WTC11 (cell line): ENCODE results near the gene PLSCR5. TPM values are rescaled to one million over a fixed set of nuclear protein-coding genes. Genes with fewer than 3 reads are reported as not detected.

Source experiments
- ATAC-seq: fragments of 200-7000 bp; cut with Tn5 transposase; 2 replicates; pipeline ENCODE4 v1.10.0; 2021; ENCODE audit warnings: mild to moderate bottlenecking, moderate library complexity
- CTCF ChIA-PET: fragments of 300-600 bp; sonication (Branson Sonifier 250); formaldehyde crosslinking; loops from one replicate; lab custom pipeline; 2021; ENCODE audit warnings: antibody characterized with exemption; lab: Charles Lee
- POLR2A ChIA-PET: fragments of 350-600 bp; sonication (Branson Sonifier 250); formaldehyde crosslinking; loops from one replicate; lab custom pipeline; 2021; ENCODE audit warnings: antibody characterized with exemption; lab: Charles Lee
- DNase-seq: peaks from one replicate; pipeline ENCODE4 v3.0.0; 2021; ENCODE audit warnings: low spot score
- H3K27ac Mint-ChIP-seq: 2 replicates; pipeline ENCODE4 v1.8.0; 2021; ENCODE audit warnings: mixed read lengths
- H3K27me3 Mint-ChIP-seq: 2 replicates; pipeline ENCODE4 v1.8.0; 2021; ENCODE audit warnings: low read depth, mild to moderate bottlenecking, moderate library complexity, mixed read lengths
- H3K36me3 Mint-ChIP-seq: 2 replicates; pipeline ENCODE4 v1.8.0; 2021; ENCODE audit warnings: mixed read lengths
- H3K4me1 Mint-ChIP-seq: 2 replicates; pipeline ENCODE4 v1.8.0; 2022; ENCODE audit warnings: mixed read lengths
- H3K4me3 Mint-ChIP-seq: 2 replicates; pipeline ENCODE4 v1.8.0; 2021; ENCODE audit warnings: mild to moderate bottlenecking, moderate library complexity, mixed read lengths
- H3K9me3 Mint-ChIP-seq: 2 replicates; pipeline ENCODE4 v1.8.0; 2021; ENCODE audit warnings: mixed read lengths
- AFF4 ChIP-seq: sonication (generic); formaldehyde crosslinking; IDR thresholded peaks from 2 replicates; pipeline ENCODE4 v1.8.1; 2023; ENCODE audit warnings: mild to moderate bottlenecking, missing genetic modification reagents, borderline replicate concordance
- ATF3 ChIP-seq: sonication (generic); formaldehyde crosslinking; conservative IDR thresholded peaks from 2 replicates; pipeline ENCODE4 v1.8.1; 2022; ENCODE audit warnings: mild to moderate bottlenecking, missing genetic modification reagents
- CREB1 ChIP-seq: sonication (generic); formaldehyde crosslinking; IDR thresholded peaks from 2 replicates; pipeline ENCODE4 v1.8.0; 2023; ENCODE audit warnings: mild to moderate bottlenecking, missing genetic modification reagents
- CREM ChIP-seq: sonication (generic); formaldehyde crosslinking; IDR thresholded peaks from 2 replicates; pipeline ENCODE4 v1.8.1; 2022; ENCODE audit warnings: mild to moderate bottlenecking, missing genetic modification reagents, moderate library complexity
- ESRRA ChIP-seq: sonication (generic); formaldehyde crosslinking; IDR thresholded peaks from 2 replicates; pipeline ENCODE4 v1.8.1; 2022; ENCODE audit warnings: mild to moderate bottlenecking, missing genetic modification reagents, borderline replicate concordance
- ETV6 ChIP-seq: sonication (generic); formaldehyde crosslinking; IDR thresholded peaks from 2 replicates; pipeline ENCODE4 v1.8.1; 2022; ENCODE audit warnings: mild to moderate bottlenecking, missing genetic modification reagents
- KAT7 ChIP-seq: sonication (generic); formaldehyde crosslinking; IDR thresholded peaks from 2 replicates; pipeline ENCODE4 v1.8.1; 2023; ENCODE audit warnings: missing genetic modification reagents, mild to moderate bottlenecking, borderline replicate concordance
- MYBL2 ChIP-seq: sonication (generic); formaldehyde crosslinking; IDR thresholded peaks from 2 replicates; pipeline ENCODE4 v1.8.1; 2023; ENCODE audit warnings: mild to moderate bottlenecking, moderate library complexity, missing genetic modification reagents
- NFATC4 ChIP-seq: fragments of 250-450 bp; sonication (Bioruptor Pico); IDR thresholded peaks from 2 replicates; pipeline ENCODE4 v1.9.0; 2021; ENCODE audit warnings: mild to moderate bottlenecking
- NR2C2 ChIP-seq: sonication (generic); formaldehyde crosslinking; IDR thresholded peaks from 2 replicates; pipeline ENCODE4 v1.8.0; 2022; ENCODE audit warnings: mild to moderate bottlenecking, missing genetic modification reagents
- NR3C1 ChIP-seq: sonication (generic); formaldehyde crosslinking; conservative IDR thresholded peaks from 2 replicates; pipeline ENCODE4 v1.8.1; 2023; ENCODE audit warnings: low read depth, mild to moderate bottlenecking, missing genetic modification reagents
- TCF7 ChIP-seq: sonication (generic); formaldehyde crosslinking; IDR thresholded peaks from 2 replicates; pipeline ENCODE4 v1.8.0; 2022; ENCODE audit warnings: mild to moderate bottlenecking, low read depth, missing genetic modification reagents, moderate library complexity
- TEAD1 ChIP-seq: sonication (generic); formaldehyde crosslinking; IDR thresholded peaks from 2 replicates; pipeline ENCODE4 v1.8.0; 2022; ENCODE audit warnings: mild to moderate bottlenecking, missing genetic modification reagents
- TP53 ChIP-seq: sonication (generic); formaldehyde crosslinking; IDR thresholded peaks from 2 replicates; pipeline ENCODE4 v1.8.1; 2023; ENCODE audit warnings: mild to moderate bottlenecking, missing genetic modification reagents
- ZNF219 ChIP-seq: sonication (generic); formaldehyde crosslinking; IDR thresholded peaks from 2 replicates; pipeline ENCODE4 v1.8.0; 2023; ENCODE audit warnings: missing genetic modification reagents, mild to moderate bottlenecking, borderline replicate concordance
- total RNA-seq: library from RNA; stranded (reverse); gene quantifications from 3 replicates; pipeline ENCODE4 v1.2.3, GENCODE V29; 2021
- TF ChIP-seq, protein P1 (sequence below): sonication (generic); formaldehyde crosslinking; conservative IDR thresholded peaks from 2 replicates; pipeline ENCODE4 v1.8.1; 2023; ENCODE audit warnings: mild to moderate bottlenecking, low read depth, missing genetic modification reagents, moderate library complexity
- TF ChIP-seq, protein P2 (sequence below): fragments of 250-450 bp; sonication (Bioruptor Pico); IDR thresholded peaks from 2 replicates; pipeline ENCODE4 v2.1.2; 2022; ENCODE audit warnings: mild to moderate bottlenecking, moderate library complexity

Gene PLSCR5
- total RNA-seq, 1 experiment from 2014 or later, result not detected

DNA sequence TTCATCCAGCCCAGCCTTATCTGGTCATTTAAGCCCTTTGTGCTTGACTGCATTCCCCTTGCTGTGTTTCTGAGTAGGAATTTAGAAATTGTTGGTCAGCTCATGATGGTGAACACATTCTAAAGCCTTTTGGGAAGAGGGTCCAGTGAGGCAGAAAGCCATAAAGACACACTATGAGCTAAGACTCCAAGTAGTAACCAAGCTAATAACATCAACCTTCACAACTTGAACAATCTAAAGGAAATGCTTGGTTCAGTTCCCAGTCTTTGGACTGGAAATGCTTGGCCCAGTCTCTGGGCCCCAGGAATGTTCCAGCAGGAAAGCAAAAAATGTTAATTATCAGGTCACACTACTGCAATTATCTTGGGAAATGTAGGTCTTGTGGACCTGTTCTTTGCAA lies 68.5 kb downstream of the PLSCR5 start:
- no peak for TF ChIP-seq CREM (CRISPR knock-in tag)
- TF ChIP-seq, protein P1, sequence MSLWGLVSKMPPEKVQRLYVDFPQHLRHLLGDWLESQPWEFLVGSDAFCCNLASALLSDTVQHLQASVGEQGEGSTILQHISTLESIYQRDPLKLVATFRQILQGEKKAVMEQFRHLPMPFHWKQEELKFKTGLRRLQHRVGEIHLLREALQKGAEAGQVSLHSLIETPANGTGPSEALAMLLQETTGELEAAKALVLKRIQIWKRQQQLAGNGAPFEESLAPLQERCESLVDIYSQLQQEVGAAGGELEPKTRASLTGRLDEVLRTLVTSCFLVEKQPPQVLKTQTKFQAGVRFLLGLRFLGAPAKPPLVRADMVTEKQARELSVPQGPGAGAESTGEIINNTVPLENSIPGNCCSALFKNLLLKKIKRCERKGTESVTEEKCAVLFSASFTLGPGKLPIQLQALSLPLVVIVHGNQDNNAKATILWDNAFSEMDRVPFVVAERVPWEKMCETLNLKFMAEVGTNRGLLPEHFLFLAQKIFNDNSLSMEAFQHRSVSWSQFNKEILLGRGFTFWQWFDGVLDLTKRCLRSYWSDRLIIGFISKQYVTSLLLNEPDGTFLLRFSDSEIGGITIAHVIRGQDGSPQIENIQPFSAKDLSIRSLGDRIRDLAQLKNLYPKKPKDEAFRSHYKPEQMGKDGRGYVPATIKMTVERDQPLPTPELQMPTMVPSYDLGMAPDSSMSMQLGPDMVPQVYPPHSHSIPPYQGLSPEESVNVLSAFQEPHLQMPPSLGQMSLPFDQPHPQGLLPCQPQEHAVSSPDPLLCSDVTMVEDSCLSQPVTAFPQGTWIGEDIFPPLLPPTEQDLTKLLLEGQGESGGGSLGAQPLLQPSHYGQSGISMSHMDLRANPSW (CRISPR knock-in tag), result no peak
- no peak for TF ChIP-seq KAT7 (CRISPR knock-in tag)
- no peak for TF ChIP-seq NFATC4
- no peak for TF ChIP-seq ZNF219
- TF ChIP-seq TCF7, result no peak
- no peak for TF ChIP-seq MYBL2 (CRISPR knock-in tag)
- TF ChIP-seq NR2C2 (CRISPR knock-in tag), result no peak
- TF ChIP-seq, protein P2, sequence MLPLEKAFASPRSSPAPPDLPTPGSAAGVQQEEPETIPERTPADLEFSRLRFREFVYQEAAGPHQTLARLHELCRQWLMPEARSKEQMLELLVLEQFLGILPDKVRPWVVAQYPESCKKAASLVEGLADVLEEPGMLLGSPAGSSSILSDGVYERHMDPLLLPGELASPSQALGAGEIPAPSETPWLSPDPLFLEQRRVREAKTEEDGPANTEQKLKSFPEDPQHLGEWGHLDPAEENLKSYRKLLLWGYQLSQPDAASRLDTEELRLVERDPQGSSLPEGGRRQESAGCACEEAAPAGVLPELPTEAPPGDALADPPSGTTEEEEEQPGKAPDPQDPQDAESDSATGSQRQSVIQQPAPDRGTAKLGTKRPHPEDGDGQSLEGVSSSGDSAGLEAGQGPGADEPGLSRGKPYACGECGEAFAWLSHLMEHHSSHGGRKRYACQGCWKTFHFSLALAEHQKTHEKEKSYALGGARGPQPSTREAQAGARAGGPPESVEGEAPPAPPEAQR (CRISPR knock-in tag), result no peak
- TF ChIP-seq ATF3 (CRISPR knock-in tag), result no peak
- TF ChIP-seq ETV6 (CRISPR knock-in tag), result no peak
- TF ChIP-seq CREB1 (CRISPR knock-in tag), result no peak
- TF ChIP-seq NR3C1 (CRISPR knock-in tag), result no peak
- TF ChIP-seq ESRRA (CRISPR knock-in tag), result no peak
- TF ChIP-seq TEAD1 (CRISPR knock-in tag), result no peak
- TF ChIP-seq AFF4 (CRISPR knock-in tag), result no peak
- no peak for TF ChIP-seq TP53 (CRISPR knock-in tag)
- no peak for ATAC-seq
- CTCF ChIA-PET, result no interaction called here
- Mint-ChIP-seq H3K4me1 (peaks cover 61% of the 10 kb centered on the region), H3K36me3 (peaks cover 35% of the 10 kb centered on the region), H3K4me3 (no peak overlapping the region), H3K27ac (no peak overlapping the region), H3K9me3 (peaks cover 17% of the 10 kb centered on the region), H3K27me3 (no peaks in the 10 kb centered on the region)
- DNase-seq, result no peak
- POLR2A ChIA-PET, result no interaction called here

Other genes starting within 250 kb of the PLSCR5 start
- gene PLSCR2, start 135.8 kb downstream of the PLSCR5 start, total RNA-seq, result 0.18 to 0.39 TPM (median 0.23 TPM) in 3 replicates
- 44.4 to 58.1 TPM (median 48.1 TPM) in 3 replicates for gene PLSCR1, start 60.7 kb downstream of the PLSCR5 start, total RNA-seq